IMR-90 (cell line): ENCODE measurements around the gene SYPL2. TPM values are rescaled to one million over a fixed set of nuclear protein-coding genes. Genes with fewer than 3 reads are reported as not detected.

ENCODE experiments used
- ATAC-seq: fragments of 200-7000 bp; cut with Tn5 transposase; 2 replicates; pipeline ENCODE4 v1.9.1; 2020; ENCODE audit warnings: low read depth, mild to moderate bottlenecking, moderate library complexity
- BruUV-seq: library from RNA; stranded (reverse); fragments of 400-500 nt; replicated peaks from 2 replicates; lab custom pipeline; 2021; lab: Mats Ljungman, UMichigan
- CTCF ChIA-PET: fragments of 300-600 bp; formaldehyde crosslinking; extraction: SDS; loops from one replicate; lab custom pipeline; 2021; ENCODE audit warnings: antibody characterized with exemption; lab: Yijun Ruan, JAX
- POLR2A ChIA-PET: fragments of 300-600 bp; sonication (Branson Sonifier 250); formaldehyde crosslinking; loops from one replicate; lab custom pipeline; 2022; ENCODE audit warnings: antibody characterized with exemption; ENCODE audit not compliant: unreplicated experiment; lab: Charles Lee
- DNase-seq: peaks from one replicate; pipeline ENCODE4 v3.0.0; 2013
- H2AFZ ChIP-seq: replicated peaks from 2 replicates; pipeline ENCODE3; 2013; ENCODE audit warnings: low read length, mild to moderate bottlenecking; ENCODE audit not compliant: poor library complexity
- H2AK5ac ChIP-seq: 2 replicates; pipeline ENCODE4 v1.6.1; 2013; ENCODE audit warnings: low read depth, low read length, inconsistent platforms
- H2AK9ac ChIP-seq: replicated peaks from 2 replicates; pipeline ENCODE3; 2013; ENCODE audit warnings: mild to moderate bottlenecking, low read depth, low read length, moderate library complexity; ENCODE audit not compliant: poor library complexity
- H2BK120ac ChIP-seq: 2 replicates; pipeline ENCODE4 v1.6.1; 2013; ENCODE audit warnings: low read depth, low read length, inconsistent platforms
- H2BK15ac ChIP-seq: 3 replicates; pipeline ENCODE4 v1.6.1; 2013; ENCODE audit warnings: low read depth, low read length, inconsistent platforms
- H2BK20ac ChIP-seq: 2 replicates; pipeline ENCODE4 v1.6.1; 2013; ENCODE audit warnings: low read depth, mild to moderate bottlenecking, inconsistent platforms, low read length, moderate library complexity
- H2BK5ac ChIP-seq: 2 replicates; pipeline ENCODE4 v1.6.1; 2013; ENCODE audit warnings: mild to moderate bottlenecking, low read depth, low read length, inconsistent platforms; ENCODE audit not compliant: poor library complexity, severe bottlenecking
- H3K14ac ChIP-seq: replicated peaks from 2 replicates; pipeline ENCODE4 v1.6.1; 2013; ENCODE audit warnings: low read depth, low read length, inconsistent platforms
- H3K18ac ChIP-seq: 2 replicates; pipeline ENCODE4 v1.6.1; 2013; ENCODE audit warnings: low read depth, low read length, control low read depth
- H3K23ac ChIP-seq: 2 replicates; pipeline ENCODE4 v1.6.1; 2013; ENCODE audit warnings: low read depth, low read length, inconsistent platforms
- H3K27ac ChIP-seq: 2 replicates; pipeline ENCODE4 v1.5.1; 2013; ENCODE audit warnings: mild to moderate bottlenecking, control low read depth, low read length; ENCODE audit not compliant: insufficient read depth
- H3K27me3 ChIP-seq: 2 replicates; pipeline ENCODE4 v1.6.1; 2013; ENCODE audit warnings: low read length; ENCODE audit not compliant: control insufficient read depth, insufficient read depth
- H3K36me3 ChIP-seq: 2 replicates; pipeline ENCODE4 v1.6.1; 2013; ENCODE audit warnings: low read length, mixed read lengths; ENCODE audit not compliant: control insufficient read depth, insufficient read depth
- H3K4ac ChIP-seq: 2 replicates; pipeline ENCODE4 v1.6.1; 2013; ENCODE audit warnings: low read depth, low read length, inconsistent platforms
- H3K4me1 ChIP-seq: 2 replicates; pipeline ENCODE4 v1.6.1; 2013; ENCODE audit warnings: low read length, mixed read lengths; ENCODE audit not compliant: control insufficient read depth, insufficient read depth
- H3K4me2 ChIP-seq: 2 replicates; pipeline ENCODE4 v1.6.1; 2013; ENCODE audit warnings: low read depth, mild to moderate bottlenecking, control low read depth, low read length, moderate library complexity
- H3K4me3 ChIP-seq: 2 replicates; pipeline ENCODE4 v1.5.1; 2013; ENCODE audit warnings: low read depth, mild to moderate bottlenecking, control low read depth, low read length, moderate library complexity; ENCODE audit not compliant: insufficient read depth
- H3K56ac ChIP-seq: 2 replicates; pipeline ENCODE4 v1.6.1; 2013; ENCODE audit warnings: low read length, inconsistent platforms; ENCODE audit not compliant: insufficient read depth; ENCODE audit errors: extremely low read depth
- H3K79me1 ChIP-seq, 2 experiments: 2 replicates each; pipeline ENCODE4 v1.6.1; 2013; ENCODE audit warnings: low read length in 2 of 2, inconsistent platforms in 1 of 2, low read depth in 1 of 2
- H3K9ac ChIP-seq: 2 replicates; pipeline ENCODE4 v1.6.1; 2013; ENCODE audit warnings: low read depth, low read length, control low read depth
- H3K9me1 ChIP-seq: 2 replicates; pipeline ENCODE4 v1.6.1; 2013; ENCODE audit warnings: low read length, inconsistent platforms; ENCODE audit not compliant: insufficient read depth
- H3K9me3 ChIP-seq: 2 replicates; pipeline ENCODE4 v1.6.1; 2013; ENCODE audit warnings: low read length; ENCODE audit not compliant: control insufficient read depth, insufficient read depth
- H4K20me1 ChIP-seq: 2 replicates; pipeline ENCODE4 v1.6.1; 2013; ENCODE audit warnings: low read length, inconsistent platforms; ENCODE audit not compliant: insufficient read depth
- H4K5ac ChIP-seq: 2 replicates; pipeline ENCODE4 v1.6.1; 2013; ENCODE audit warnings: mild to moderate bottlenecking, low read depth, low read length, control low read depth
- H4K8ac ChIP-seq, 2 experiments: 2 replicates each; pipeline ENCODE4 v1.6.1; 2013; ENCODE audit warnings: low read depth in 2 of 2, low read length in 2 of 2, control low read depth in 1 of 2, inconsistent platforms in 1 of 2
- H4K91ac ChIP-seq: 2 replicates; pipeline ENCODE4 v1.6.1; 2013; ENCODE audit warnings: low read depth, low read length, inconsistent platforms; ENCODE audit not compliant: insufficient read depth
- CHD1 ChIP-seq: IDR thresholded peaks from 2 replicates; pipeline ENCODE4 v1.6.1; 2012; ENCODE audit warnings: low read depth, low read length, improper control_type of control experiment
- RFX5 ChIP-seq: IDR thresholded peaks from 2 replicates; pipeline ENCODE4 v1.8.0; 2012; ENCODE audit warnings: low read depth, mild to moderate bottlenecking, low read length, moderate library complexity
- WGBS, 2 experiments: methylation state at CpG; one replicate each; pipeline versions ENCODE4 v1.1.5 to v1.1.7; 2013; ENCODE audit warnings: missing lambda C conversion rate in 2 of 2; ENCODE audit not compliant: insufficient read length in 1 of 2; ENCODE audit errors: extremely low coverage in 2 of 2; 5-methylcytosine and 5-hydroxymethylcytosine counted together
- dilution Hi-C: fragments of 300-500 bp; cut with HindIII; formaldehyde crosslinking; loops from one replicate; pipeline ENCODE4 v1.14.3; 2018; ENCODE audit warnings: low sequenced_read_pairs; ENCODE audit not compliant: unreplicated experiment
- in situ Hi-C: fragments of 300-500 bp; cut with MboI; formaldehyde crosslinking; loops from 3 replicates; pipeline ENCODE4 v1.14.3; 2019; ENCODE audit warnings: low sequenced_read_pairs, inconsistent platforms, mixed read lengths
- intact Hi-C: fragments of 100-400 bp; cut with micrococcal nuclease; formaldehyde crosslinking; loops from 2 replicates; pipeline ENCODE4 v1.10.0; 2022
- polyA plus RNA-seq, 3 experiments: library from polyadenylated mRNA; depleted of rRNA; stranded (reverse); fragments of >200 nt; gene quantifications; 2 replicates each; pipeline ENCODE4 v1.2.3, GENCODE V29; 2012; ENCODE audit warnings: low replicate concordance in 1 of 3
- total RNA-seq: library from RNA; depleted of rRNA; stranded (reverse); fragments of >200 nt; gene quantifications from 2 replicates; pipeline ENCODE4 v1.2.3, GENCODE V29; 2012
- TF ChIP-seq, protein P1 (sequence below): fragments of 150-350 bp; IDR thresholded peaks from 2 replicates; pipeline ENCODE4 v1.6.1; 2017; ENCODE audit warnings: mild to moderate bottlenecking, antibody characterized with exemption, low read length, low read depth

SYPL2 gene
- total and polyA plus RNA-seq, 2 of the 4 experiments (the other 2 are of a cell fraction), result under 0.01 to 0.65 TPM

DNA sequence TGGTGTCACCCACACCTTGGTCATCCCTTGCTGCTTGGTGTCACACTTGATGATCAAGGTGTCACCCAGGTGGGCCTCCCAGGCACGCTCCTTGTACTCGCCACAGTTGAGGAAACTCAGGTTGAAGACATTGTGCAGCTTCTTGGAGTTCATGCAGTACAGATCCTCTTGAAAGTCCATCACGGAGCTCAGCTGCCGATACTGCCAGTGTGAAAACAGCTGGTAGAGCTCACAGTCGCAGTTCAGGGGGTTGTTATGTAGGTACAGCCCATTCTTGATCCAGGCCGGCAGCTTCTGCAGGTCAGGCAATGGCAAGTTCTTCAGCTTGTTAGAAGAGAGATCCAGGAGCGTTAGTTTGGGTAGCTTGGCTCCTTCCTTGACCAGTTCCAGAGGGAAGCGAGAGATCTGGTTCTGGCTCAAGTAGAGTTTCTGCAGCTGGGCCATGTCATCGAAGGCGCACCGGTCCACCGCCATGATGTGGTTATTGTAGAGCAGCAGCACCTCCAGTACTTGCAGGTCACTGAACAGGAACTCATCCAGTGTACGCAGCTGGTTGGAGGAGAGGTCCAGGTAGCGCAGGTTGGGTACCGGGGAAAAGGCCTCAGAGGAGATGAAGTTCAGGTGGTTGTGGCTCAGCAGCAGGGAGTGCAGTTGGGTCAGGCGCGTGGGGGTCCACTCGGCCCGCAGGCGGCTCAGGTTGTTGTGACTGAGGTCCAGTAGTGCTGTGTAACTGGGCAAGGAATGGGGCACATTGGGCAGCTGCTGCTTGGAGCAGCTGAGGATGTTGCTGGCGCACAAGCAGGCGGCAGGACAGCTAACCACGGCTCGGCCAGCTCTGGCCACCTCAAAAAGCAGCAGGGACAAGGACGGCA is 41.9 kb downstream of the SYPL2 start:
- in situ Hi-C loops (no loop called here), dilution Hi-C loops (no loop called here), intact Hi-C loops (no loop called here)
- no peak overlapping the region for H3K4ac ChIP-seq
- no peak overlapping the region for H3K18ac ChIP-seq
- H3K4me1 ChIP-seq, result peaks cover 5% of the 10 kb centered on the region
- no peak overlapping the region for H2AK5ac ChIP-seq
- BruUV-seq, result no TSS peak
- H3K14ac ChIP-seq, result no peak overlapping the region
- TF ChIP-seq RFX5 (no peak), CHD1 (no peak)
- TF ChIP-seq, protein P1, sequence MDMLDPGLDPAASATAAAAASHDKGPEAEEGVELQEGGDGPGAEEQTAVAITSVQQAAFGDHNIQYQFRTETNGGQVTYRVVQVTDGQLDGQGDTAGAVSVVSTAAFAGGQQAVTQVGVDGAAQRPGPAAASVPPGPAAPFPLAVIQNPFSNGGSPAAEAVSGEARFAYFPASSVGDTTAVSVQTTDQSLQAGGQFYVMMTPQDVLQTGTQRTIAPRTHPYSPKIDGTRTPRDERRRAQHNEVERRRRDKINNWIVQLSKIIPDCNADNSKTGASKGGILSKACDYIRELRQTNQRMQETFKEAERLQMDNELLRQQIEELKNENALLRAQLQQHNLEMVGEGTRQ, result no peak
- H3K27ac ChIP-seq, result no peak overlapping the region
- no peak overlapping the region for H3K4me3 ChIP-seq
- H3K23ac ChIP-seq, result no peak overlapping the region; the same call in 1 of the 2 replicates
- no peak overlapping the region for H4K91ac ChIP-seq
- no peak overlapping the region for H2AK9ac ChIP-seq
- H2BK20ac ChIP-seq, result no peak overlapping the region
- no peak overlapping the region for H2BK120ac ChIP-seq
- H2BK5ac ChIP-seq, result no peak overlapping the region
- peaks cover 9% of the 10 kb centered on the region for H3K27me3 ChIP-seq
- H2BK15ac ChIP-seq, result no peak overlapping the region
- H4K5ac ChIP-seq, result no peak overlapping the region
- no peaks in the 10 kb centered on the region for H3K79me1 ChIP-seq
- H3K9me3 ChIP-seq, result no peaks in the 10 kb centered on the region
- CTCF ChIA-PET, result interaction anchor here (1.5 kb wide), 1 partner anchor 18 kb away, joined by 7 read pairs; no protein-coding TSS in a partner anchor
- H3K4me2 ChIP-seq, result no peak overlapping the region
- no peak overlapping the region for H3K56ac ChIP-seq
- peak overlapping the region; percentile 59 for H2AFZ ChIP-seq
- no peak overlapping the region for H3K9ac ChIP-seq
- 61% methylated on average over 11 of the region's 25 CpGs; no CpG with 5 or more reads in 1 of the 2 experiments for WGBS, 2 experiments
- H3K36me3 ChIP-seq, result peaks cover 2% of the 10 kb centered on the region; the same call in 1 of the 2 replicates
- H3K9me1 ChIP-seq, result peaks cover 5% of the 10 kb centered on the region; the same call in 1 of the 2 replicates
- DNase-seq (no peak), ATAC-seq (no peak)
- H4K8ac ChIP-seq, result no peak overlapping the region
- H4K20me1 ChIP-seq, result no peaks in the 10 kb centered on the region; the same call in 1 of the 2 replicates
- POLR2A ChIA-PET, result no interaction called here
